Mesendoderm (in vitro differentiated cells): ENCODE data around the gene ETNK2.

ENCODE experiments used
- DNase-seq: peaks from one replicate; pipeline ENCODE4 v3.0.0; 2013
- H2AK5ac ChIP-seq: 2 replicates; pipeline ENCODE4 v1.6.1; 2013; ENCODE audit warnings: low read length, inconsistent platforms
- H2BK120ac ChIP-seq: 2 replicates; pipeline ENCODE4 v1.6.1; 2013; ENCODE audit warnings: low read depth, mild to moderate bottlenecking, low read length, moderate library complexity, mixed read lengths
- H2BK15ac ChIP-seq: replicated peaks from 2 replicates; pipeline ENCODE4 v1.6.1; 2013; ENCODE audit warnings: low read depth, mild to moderate bottlenecking, moderate library complexity
- H2BK5ac ChIP-seq: 2 replicates; pipeline ENCODE4 v1.6.1; 2013; ENCODE audit warnings: low read length, inconsistent platforms
- H3K18ac ChIP-seq: 2 replicates; pipeline ENCODE4 v1.6.1; 2013; ENCODE audit warnings: mild to moderate bottlenecking, low read length, mixed read lengths
- H3K23ac ChIP-seq: one replicate; pipeline ENCODE4 v1.6.1; 2013; ENCODE audit warnings: low read length
- H3K27ac ChIP-seq: 2 replicates; pipeline ENCODE4 v1.5.1; 2013; ENCODE audit warnings: low read depth, mild to moderate bottlenecking, inconsistent platforms, low read length, moderate library complexity
- H3K27me3 ChIP-seq: 2 replicates; pipeline ENCODE4 v1.6.1; 2013; ENCODE audit warnings: low read length, control low read depth, mild to moderate bottlenecking, inconsistent platforms; ENCODE audit not compliant: insufficient read depth, poor library complexity
- H3K36me3 ChIP-seq: 2 replicates; pipeline ENCODE4 v1.6.1; 2013; ENCODE audit warnings: low read length, inconsistent platforms; ENCODE audit not compliant: control insufficient read depth, insufficient read depth
- H3K4ac ChIP-seq: one replicate; pipeline ENCODE4 v1.6.1; 2013; ENCODE audit warnings: low read depth, mild to moderate bottlenecking, low read length, moderate library complexity
- H3K4me1 ChIP-seq: 2 replicates; pipeline ENCODE4 v1.6.1; 2013; ENCODE audit warnings: low read depth, low read length, inconsistent platforms; ENCODE audit not compliant: control insufficient read depth
- H3K4me2 ChIP-seq: 2 replicates; pipeline ENCODE4 v1.6.1; 2013; ENCODE audit warnings: low read length
- H3K4me3 ChIP-seq: 2 replicates; pipeline ENCODE4 v1.5.1; 2013; ENCODE audit warnings: mild to moderate bottlenecking, low read length
- H3K56ac ChIP-seq: one replicate; pipeline ENCODE4 v1.6.1; 2013; ENCODE audit warnings: low read length
- H3K79me1 ChIP-seq: 2 replicates; pipeline ENCODE4 v1.6.1; 2013; ENCODE audit warnings: low read length, inconsistent platforms
- H3K79me2 ChIP-seq: 2 replicates; pipeline ENCODE4 v1.6.1; 2013; ENCODE audit warnings: mild to moderate bottlenecking, low read length; ENCODE audit not compliant: control insufficient read depth, insufficient read depth
- H3K9ac ChIP-seq: 2 replicates; pipeline ENCODE4 v1.6.1; 2013; ENCODE audit warnings: low read length, inconsistent platforms
- H4K5ac ChIP-seq: one replicate; pipeline ENCODE4 v1.6.1; 2013; ENCODE audit warnings: low read length
- H4K8ac ChIP-seq: one replicate; pipeline ENCODE4 v1.6.1; 2013; ENCODE audit warnings: low read depth, mild to moderate bottlenecking, control low read depth, low read length, moderate library complexity
- WGBS: extraction: QIAGEN DNeasy Blood & Tissue Kit; methylation state at CpG from one replicate; pipeline ENCODE4 v1.1.7; 2013; ENCODE audit warnings: low lambda C conversion rate, missing lambda C conversion rate; ENCODE audit not compliant: insufficient coverage; ENCODE audit errors: extremely low coverage; 5-methylcytosine and 5-hydroxymethylcytosine counted together

The ETNK2 gene

DNA sequence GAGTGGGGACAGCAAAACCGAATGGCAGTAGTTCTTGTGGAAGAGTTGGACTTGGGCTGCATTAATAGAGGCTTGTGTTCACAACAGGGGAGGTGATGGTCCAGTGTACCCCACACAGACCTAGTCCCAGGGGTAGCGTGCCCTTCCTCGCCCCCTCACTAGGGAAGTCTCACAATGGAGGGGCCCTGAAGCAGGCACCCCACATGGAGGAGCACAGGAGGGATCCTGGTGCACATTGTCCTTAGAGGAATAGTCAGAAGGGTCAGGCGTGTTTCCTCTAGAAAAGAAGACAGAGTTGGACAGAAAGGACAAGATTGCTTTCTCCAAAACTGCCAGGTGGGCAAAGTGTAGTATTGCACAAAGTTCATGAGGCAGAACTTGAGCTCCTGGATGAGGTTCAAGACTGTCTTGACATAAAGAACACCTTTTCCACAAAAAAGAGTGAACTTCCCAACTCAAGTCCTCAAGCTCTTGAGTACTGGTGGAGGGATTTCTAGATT lies 23.3 kb downstream of the ETNK2 start:
- Histone ChIP-seq H3K4me3 (no peak overlapping the region), H3K18ac (no peak overlapping the region), H4K8ac (no peak overlapping the region), H3K4me1 (peaks cover 3% of the 10 kb centered on the region), H3K4ac (no peak overlapping the region), H3K56ac (no peak overlapping the region), H3K79me2 (no peaks in the 10 kb centered on the region), H4K5ac (no peak overlapping the region), H2BK120ac (no peak overlapping the region), H3K27ac (no peak overlapping the region), H2BK15ac (no peak overlapping the region), H2BK5ac (no peak overlapping the region), H3K23ac (no peak overlapping the region), H3K4me2 (no peak overlapping the region), H3K36me3 (peaks cover 7% of the 10 kb centered on the region), H3K27me3 (no peaks in the 10 kb centered on the region), H3K79me1 (no peaks in the 10 kb centered on the region), H2AK5ac (no peak overlapping the region), H3K9ac (no peak overlapping the region)
- DNase-seq: no peak
- no CpG with 5 or more reads among the region's 4 CpGs for WGBS

GRCh38 chr1:204127597-204128242 lies 24.1 kb downstream of the ETNK2 start:
- WGBS: no CpG with 5 or more reads among the region's 5 CpGs
- no peak overlapping the region for H2AK5ac ChIP-seq

GRCh38 chr1:204126956-204127355 lies 24.9 kb downstream of the ETNK2 start:
- Histone ChIP-seq H3K27me3 (no peaks in the 10 kb centered on the region), H3K79me2 (no peaks in the 10 kb centered on the region), H3K23ac (no peak overlapping the region), H3K4ac (no peak overlapping the region), H4K8ac (no peak overlapping the region), H4K5ac (no peak overlapping the region), H3K9ac (no peak overlapping the region), H3K4me1 (peaks cover 3% of the 10 kb centered on the region), H2BK15ac (no peak overlapping the region), H3K27ac (no peak overlapping the region), H2AK5ac (no peak overlapping the region), H3K36me3 (peaks cover 14% of the 10 kb centered on the region), H3K18ac (no peak overlapping the region), H3K4me3 (no peak overlapping the region), H2BK120ac (no peak overlapping the region), H3K56ac (no peak overlapping the region), H3K4me2 (no peak overlapping the region), H3K79me1 (peaks cover 3% of the 10 kb centered on the region), H2BK5ac (no peak overlapping the region)
- no CpG with 5 or more reads among the region's 7 CpGs for WGBS
- no peak for DNase-seq

More at GRCh38 chr1:204127597-204128242, 24.1 kb downstream of the ETNK2 start:
- peaks cover 11% of the 10 kb centered on the region for H3K36me3 ChIP-seq
- H3K79me2 ChIP-seq: no peaks in the 10 kb centered on the region
- peak; percentile 76 for DNase-seq
- no peak overlapping the region for H3K23ac ChIP-seq
- no peak overlapping the region for H3K27ac ChIP-seq
- H3K56ac ChIP-seq: no peak overlapping the region
- no peak overlapping the region for H2BK15ac ChIP-seq
- H3K4ac ChIP-seq: no peak overlapping the region
- H2BK120ac ChIP-seq: no peak overlapping the region
- peaks cover 3% of the 10 kb centered on the region for H3K4me1 ChIP-seq
- no peaks in the 10 kb centered on the region for H3K27me3 ChIP-seq
- H3K9ac ChIP-seq: no peak overlapping the region
- no peak overlapping the region for H3K4me2 ChIP-seq
- H4K8ac ChIP-seq: no peak overlapping the region
- H2BK5ac ChIP-seq: no peak overlapping the region
- H3K79me1 ChIP-seq: peaks cover 3% of the 10 kb centered on the region
- H3K4me3 ChIP-seq: no peak overlapping the region
- H4K5ac ChIP-seq: no peak overlapping the region
- no peak overlapping the region for H3K18ac ChIP-seq

DNA sequence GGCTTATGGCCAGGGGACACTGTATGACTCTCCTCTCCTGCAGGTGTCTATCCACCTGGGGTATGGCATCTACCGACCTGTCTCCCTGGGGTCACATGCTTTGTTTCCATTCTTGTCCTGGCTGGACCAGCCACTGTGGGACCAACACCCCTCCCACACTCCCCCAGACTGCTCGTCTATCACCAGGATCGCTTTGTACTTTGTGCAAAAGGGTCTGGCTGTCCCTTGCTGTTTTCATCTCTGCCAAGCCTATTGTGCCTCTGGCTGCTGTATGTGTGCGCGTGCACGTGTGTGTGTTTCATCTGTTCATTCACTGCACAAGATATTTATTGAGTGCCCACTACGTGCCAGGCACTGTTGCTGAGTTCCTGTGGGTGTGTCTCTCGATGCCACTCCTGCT lies 25.5 kb downstream of the ETNK2 start:
- Histone ChIP-seq H2BK5ac (no peak overlapping the region), H4K8ac (no peak overlapping the region), H2BK15ac (no peak overlapping the region), H3K4me2 (no peak overlapping the region), H3K9ac (no peak overlapping the region), H3K79me2 (no peaks in the 10 kb centered on the region), H3K27me3 (no peaks in the 10 kb centered on the region), H3K4me3 (no peak overlapping the region), H3K23ac (no peak overlapping the region), H2AK5ac (no peak overlapping the region), H4K5ac (no peak overlapping the region), H3K27ac (no peak overlapping the region), H3K4ac (no peak overlapping the region), H3K4me1 (peaks cover 3% of the 10 kb centered on the region), H3K79me1 (peaks cover 3% of the 10 kb centered on the region), H3K36me3 (peaks cover 14% of the 10 kb centered on the region), H2BK120ac (no peak overlapping the region), H3K56ac (no peak overlapping the region), H3K18ac (no peak overlapping the region)
- no peak for DNase-seq
- WGBS: no CpG with 5 or more reads among the region's 8 CpGs

DNA sequence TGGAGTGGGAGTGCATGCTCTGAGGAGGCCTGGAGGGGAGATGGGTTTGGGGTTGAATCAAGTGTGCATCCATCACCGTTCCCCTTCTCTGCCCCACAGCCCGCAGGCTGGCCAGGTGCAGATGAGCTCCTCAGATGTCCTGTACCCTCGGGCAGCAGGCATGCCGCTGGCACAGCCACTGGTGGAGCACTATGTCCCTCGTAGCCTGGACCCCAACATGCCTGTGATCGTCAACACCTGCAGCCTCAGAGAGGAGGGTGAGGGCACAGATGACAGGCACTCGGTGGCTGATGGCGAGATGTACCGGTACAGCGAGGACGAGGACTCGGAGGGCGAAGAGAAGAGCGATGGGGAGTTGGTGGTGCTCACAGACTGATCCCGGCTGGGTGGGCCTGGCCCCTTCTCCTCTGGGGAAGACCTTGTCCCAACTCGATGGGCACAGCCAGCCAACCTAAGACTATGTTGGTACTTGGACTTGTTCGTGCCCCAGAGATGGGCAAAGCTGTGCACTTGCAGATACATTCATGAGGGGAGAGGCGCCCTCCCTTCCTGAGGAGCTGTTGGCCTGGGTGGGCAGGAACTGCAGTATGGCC lies 26.0 kb downstream of the ETNK2 start:
- Histone ChIP-seq H3K79me1 (peaks cover 3% of the 10 kb centered on the region), H3K9ac (no peak overlapping the region), H3K27me3 (no peaks in the 10 kb centered on the region), H3K36me3 (peaks cover 14% of the 10 kb centered on the region), H3K27ac (no peak overlapping the region), H3K4me1 (peaks cover 3% of the 10 kb centered on the region), H3K23ac (no peak overlapping the region), H2AK5ac (no peak overlapping the region), H2BK120ac (no peak overlapping the region), H3K4me3 (no peak overlapping the region), H3K18ac (no peak overlapping the region), H2BK15ac (no peak overlapping the region), H3K56ac (no peak overlapping the region), H3K4me2 (no peak overlapping the region), H4K5ac (no peak overlapping the region), H3K79me2 (no peaks in the 10 kb centered on the region), H3K4ac (no peak overlapping the region), H4K8ac (no peak overlapping the region), H2BK5ac (no peak overlapping the region)
- no peak for DNase-seq
- no CpG with 5 or more reads among the region's 18 CpGs for WGBS
